BE2C (cell line): ENCODE data around the gene CDCA5.

Experiments
- DNase-seq: peaks from one replicate; pipeline ENCODE4 v3.0.0-alpha.2; 2020
- H3K27me3 ChIP-seq: fragments of 250-450 bp; sonication (Bioruptor Pico); 2 replicates; pipeline ENCODE4 v1.5.1; 2020; ENCODE audit warnings: mild to moderate bottlenecking
- H3K36me3 ChIP-seq: fragments of 250-450 bp; sonication (Bioruptor Pico); 2 replicates; pipeline ENCODE4 v1.5.1; 2020; ENCODE audit warnings: mild to moderate bottlenecking
- H3K4me1 ChIP-seq: fragments of 250-450 bp; sonication (Bioruptor Pico); 2 replicates; pipeline ENCODE4 v1.5.1; 2020
- H3K4me3 ChIP-seq: 2 replicates; pipeline ENCODE4 v1.5.1; 2011; ENCODE audit warnings: low read depth, low read length
- H3K9me3 ChIP-seq: fragments of 250-450 bp; sonication (Bioruptor Pico); 2 replicates; pipeline ENCODE4 v1.5.1; 2020
- CTCF ChIP-seq: IDR thresholded peaks from 2 replicates; pipeline ENCODE4 v1.5.1; 2012; ENCODE audit warnings: mild to moderate bottlenecking, low read depth, low read length

The CDCA5 gene

GRCh38 chr11:65100674-65101350 lies 17.0 kb upstream of the CDCA5 start:
- H3K4me1 ChIP-seq: no peaks in the 10 kb centered on the region
- no peak overlapping the region for H3K4me3 ChIP-seq
- DNase-seq: no peak
- no peak for TF ChIP-seq CTCF
- no peaks in the 10 kb centered on the region for H3K36me3 ChIP-seq
- H3K9me3 ChIP-seq: no peaks in the 10 kb centered on the region
- no peaks in the 10 kb centered on the region for H3K27me3 ChIP-seq

- no peak for DNase-seq
- no peak for TF ChIP-seq CTCF
- no peaks in the 10 kb centered on the region for H3K27me3 ChIP-seq
Measured at GRCh38 chr11:65096926-65097325, 13.1 kb upstream of the CDCA5 start.

GRCh38 chr11:65095974-65096806 lies 12.3 kb upstream of the CDCA5 start, which contains the start of gene VPS51:
TSS of gene VPS51 (plus strand) at chr11:65096214. CDS start at chr11:65096251, 37 bp downstream.
- Histone ChIP-seq H3K9me3 (no peaks in the 10 kb centered on the region), H3K4me3 (peak within 1 kb of the TSS; percentile 69), H3K27me3 (no peaks in the 10 kb centered on the region), H3K4me1 (no peaks in the 10 kb centered on the region), H3K36me3 (no peaks in the 10 kb centered on the region)
- DNase-seq: peak; percentile 80
- no peak for TF ChIP-seq CTCF

More at GRCh38 chr11:65096926-65097325, 13.1 kb upstream of the CDCA5 start:
- Histone ChIP-seq H3K36me3 (no peaks in the 10 kb centered on the region), H3K4me1 (no peaks in the 10 kb centered on the region), H3K9me3 (no peaks in the 10 kb centered on the region), H3K4me3 (peak overlapping the region; percentile 69; the same call in 1 of the 2 replicates)

- no peak for DNase-seq
- no peaks in the 10 kb centered on the region for H3K36me3 ChIP-seq
- H3K9me3 ChIP-seq: no peaks in the 10 kb centered on the region
- H3K27me3 ChIP-seq: no peaks in the 10 kb centered on the region
- no peak overlapping the region; the same call in 1 of the 2 replicates for H3K4me3 ChIP-seq
- no peak for TF ChIP-seq CTCF
- no peaks in the 10 kb centered on the region for H3K4me1 ChIP-seq
Measured at GRCh38 chr11:65095427-65095826, 11.6 kb upstream of the CDCA5 start.

GRCh38 chr11:65090628-65091027 lies 6.8 kb upstream of the CDCA5 start:
- no peak for DNase-seq
- Histone ChIP-seq H3K4me3 (no peak overlapping the region), H3K9me3 (no peaks in the 10 kb centered on the region), H3K36me3 (no peaks in the 10 kb centered on the region), H3K27me3 (no peaks in the 10 kb centered on the region), H3K4me1 (no peaks in the 10 kb centered on the region)
- TF ChIP-seq CTCF: no peak

- no peak for TF ChIP-seq CTCF
- H3K36me3 ChIP-seq: no peaks in the 10 kb centered on the region
- no peaks in the 10 kb centered on the region for H3K4me1 ChIP-seq
- no peaks in the 10 kb centered on the region for H3K9me3 ChIP-seq
- no peak for DNase-seq
- no peak overlapping the region for H3K4me3 ChIP-seq
- no peaks in the 10 kb centered on the region for H3K27me3 ChIP-seq
Measured at GRCh38 chr11:65089621-65090020, 5.8 kb upstream of the CDCA5 start.
